Astrocyte (in vitro differentiated cells and primary cell): ENCODE measurements around the gene IGSF1. TPM values are rescaled to one million over a fixed set of nuclear protein-coding genes. Genes with fewer than 3 reads are reported as not detected.

Experiments used
- DNase-seq: peaks from one replicate; pipeline ENCODE4 v3.0.0-alpha.2; 2010; ENCODE audit warnings: low read depth
- FAIRE-seq: peaks from 2 replicates; lab custom pipeline; 2011; peaks lifted over from hg19 to GRCh38; lab: Jason Lieb, UNC
- H2AFZ ChIP-seq: 2 replicates; pipeline ENCODE4 v1.6.0; 2012; ENCODE audit warnings: low read depth, low read length, inconsistent platforms
- H3K27ac ChIP-seq: 2 replicates; pipeline ENCODE4 v1.5.1; 2011; ENCODE audit warnings: low read depth, low read length, inconsistent platforms
- H3K27me3 ChIP-seq: 2 replicates; pipeline ENCODE4 v1.6.0; 2011; ENCODE audit warnings: low read length, inconsistent platforms; ENCODE audit not compliant: insufficient read depth
- H3K36me3 ChIP-seq: 2 replicates; pipeline ENCODE4 v1.5.1; 2011; ENCODE audit warnings: low read length, inconsistent platforms; ENCODE audit not compliant: insufficient read depth
- H3K4me1 ChIP-seq: 2 replicates; pipeline ENCODE4 v1.5.1; 2011; ENCODE audit warnings: low read length, inconsistent platforms; ENCODE audit not compliant: insufficient read depth
- H3K4me2 ChIP-seq: 2 replicates; pipeline ENCODE4 v1.6.0; 2012; ENCODE audit warnings: low read length, inconsistent platforms
- H3K4me3 ChIP-seq: 2 replicates; pipeline ENCODE4 v1.5.1; 2011; ENCODE audit warnings: low read depth, mild to moderate bottlenecking, low read length, inconsistent platforms; ENCODE audit not compliant: insufficient read depth
- H3K79me2 ChIP-seq: 2 replicates; pipeline ENCODE4 v1.6.0; 2012; ENCODE audit warnings: mild to moderate bottlenecking, low read length, inconsistent platforms; ENCODE audit not compliant: insufficient read depth
- H3K9ac ChIP-seq: 2 replicates; pipeline ENCODE4 v1.6.0; 2012; ENCODE audit warnings: mild to moderate bottlenecking, low read length, inconsistent platforms
- H3K9me3 ChIP-seq: 2 replicates; pipeline ENCODE4 v1.5.1; 2012; ENCODE audit warnings: low read depth, mild to moderate bottlenecking, low read length, inconsistent platforms; ENCODE audit not compliant: insufficient read depth
- H4K20me1 ChIP-seq: 2 replicates; pipeline ENCODE4 v1.6.0; 2012; ENCODE audit warnings: low read length, inconsistent platforms; ENCODE audit not compliant: insufficient read depth
- H3K27ac Mint-ChIP-seq: one replicate; pipeline ENCODE4 v1.8.0; 2021; ENCODE audit warnings: mild to moderate bottlenecking, mixed read lengths; ENCODE audit not compliant: unreplicated experiment
- H3K27me3 Mint-ChIP-seq: one replicate; pipeline ENCODE4 v1.8.0; 2021; ENCODE audit warnings: low read depth, mixed read lengths; ENCODE audit not compliant: unreplicated experiment
- H3K36me3 Mint-ChIP-seq: one replicate; pipeline ENCODE4 v1.8.0; 2021; ENCODE audit warnings: low read depth, mixed read lengths; ENCODE audit not compliant: unreplicated experiment
- H3K4me1 Mint-ChIP-seq: one replicate; pipeline ENCODE4 v1.8.0; 2021; ENCODE audit warnings: low read depth, mixed read lengths; ENCODE audit not compliant: unreplicated experiment
- H3K4me3 Mint-ChIP-seq: one replicate; pipeline ENCODE4 v1.8.0; 2021; ENCODE audit warnings: mild to moderate bottlenecking, moderate library complexity, mixed read lengths; ENCODE audit not compliant: unreplicated experiment
- H3K9me3 Mint-ChIP-seq: one replicate; pipeline ENCODE4 v1.8.0; 2021; ENCODE audit warnings: mild to moderate bottlenecking, mixed read lengths; ENCODE audit not compliant: unreplicated experiment
- CTCF ChIP-seq: IDR thresholded peaks from 2 replicates; pipeline ENCODE4 v1.5.1; 2011; ENCODE audit warnings: low read depth, mild to moderate bottlenecking, inconsistent platforms, low read length, moderate library complexity; ENCODE audit not compliant: insufficient read depth
- EZH2 ChIP-seq: IDR thresholded peaks from 2 replicates; pipeline ENCODE4 v1.6.1; 2012; ENCODE audit warnings: mild to moderate bottlenecking, low read length, inconsistent platforms; ENCODE audit not compliant: insufficient read depth
- total RNA-seq: library from RNA; stranded (reverse); gene quantifications from 2 replicates; pipeline ENCODE4 v1.2.1, GENCODE V29; 2021

The IGSF1 gene
- total RNA-seq, 1 donor from 2014 or later, result 2.5 TPM

- Histone ChIP-seq H3K79me2 (no peaks in the 10 kb centered on the region), H3K4me3 (no peak overlapping the region), H3K27me3 (no peaks in the 10 kb centered on the region), H3K9ac (no peak overlapping the region), H3K4me2 (no peak overlapping the region), H3K4me1 (no peaks in the 10 kb centered on the region), H3K9me3 (no peaks in the 10 kb centered on the region), H2AFZ (no peak overlapping the region), H4K20me1 (no peaks in the 10 kb centered on the region), H3K27ac (no peak overlapping the region), H3K36me3 (no peaks in the 10 kb centered on the region)
- DNase-seq (no peak), FAIRE-seq (no peak)
- Mint-ChIP-seq H3K4me3 (no peak overlapping the region), H3K36me3 (no peaks in the 10 kb centered on the region), H3K9me3 (no peaks in the 10 kb centered on the region), H3K27me3 (no peaks in the 10 kb centered on the region), H3K27ac (no peak overlapping the region), H3K4me1 (peaks cover 7% of the 10 kb centered on the region)
- TF ChIP-seq CTCF (no peak), EZH2 (no peak)
Observed at GRCh38 chrX:131317326-131317725, 28.2 kb upstream of the IGSF1 start.

GRCh38 chrX:131316260-131316659 lies 27.2 kb upstream of the IGSF1 start:
- Histone ChIP-seq H3K79me2 (no peaks in the 10 kb centered on the region), H3K36me3 (no peaks in the 10 kb centered on the region), H3K4me1 (no peaks in the 10 kb centered on the region), H3K4me2 (no peak overlapping the region), H4K20me1 (no peaks in the 10 kb centered on the region), H2AFZ (no peak overlapping the region), H3K9ac (no peak overlapping the region), H3K27ac (no peak overlapping the region), H3K9me3 (no peaks in the 10 kb centered on the region), H3K4me3 (no peak overlapping the region), H3K27me3 (no peaks in the 10 kb centered on the region)
- no peaks in the 10 kb centered on the region for H3K36me3 Mint-ChIP-seq
- DNase-seq (no peak), FAIRE-seq (peak; percentile 79)
- H3K9me3 Mint-ChIP-seq, result no peaks in the 10 kb centered on the region
- peak overlapping the region; percentile 6 for H3K27ac Mint-ChIP-seq
- H3K27me3 Mint-ChIP-seq, result no peaks in the 10 kb centered on the region
- no peak for TF ChIP-seq CTCF
- TF ChIP-seq EZH2, result no peak
- H3K4me3 Mint-ChIP-seq, result no peak overlapping the region
- H3K4me1 Mint-ChIP-seq, result peaks cover 7% of the 10 kb centered on the region

- Mint-ChIP-seq H3K27ac (no peak overlapping the region), H3K36me3 (no peaks in the 10 kb centered on the region), H3K4me3 (no peak overlapping the region), H3K27me3 (no peaks in the 10 kb centered on the region), H3K4me1 (peaks cover 4% of the 10 kb centered on the region), H3K9me3 (no peaks in the 10 kb centered on the region)
- H3K27ac ChIP-seq, result no peak overlapping the region
- no peaks in the 10 kb centered on the region for H3K9me3 ChIP-seq
- H2AFZ ChIP-seq, result no peak overlapping the region
- H3K4me1 ChIP-seq, result peaks cover 3% of the 10 kb centered on the region
- no peak overlapping the region for H3K9ac ChIP-seq
- DNase-seq (no peak), FAIRE-seq (no peak)
- no peaks in the 10 kb centered on the region for H3K79me2 ChIP-seq
- no peaks in the 10 kb centered on the region for H3K36me3 ChIP-seq
- H3K4me3 ChIP-seq, result no peak overlapping the region
- H4K20me1 ChIP-seq, result no peaks in the 10 kb centered on the region
- no peak overlapping the region for H3K4me2 ChIP-seq
- H3K27me3 ChIP-seq, result no peaks in the 10 kb centered on the region
- TF ChIP-seq EZH2, result no peak
- no peak for TF ChIP-seq CTCF
Observed at GRCh38 chrX:131308980-131309379, 19.9 kb upstream of the IGSF1 start.
